GM12872 (cell line): ENCODE measurements around the gene ARHGAP8.

Experiments used
- CTCF ChIP-seq: IDR thresholded peaks from 3 replicates; pipeline ENCODE4 v1.5.1; 2011; ENCODE audit warnings: low read depth, mild to moderate bottlenecking, low read length, moderate library complexity; ENCODE audit not compliant: insufficient read depth

The ARHGAP8 gene

DNA sequence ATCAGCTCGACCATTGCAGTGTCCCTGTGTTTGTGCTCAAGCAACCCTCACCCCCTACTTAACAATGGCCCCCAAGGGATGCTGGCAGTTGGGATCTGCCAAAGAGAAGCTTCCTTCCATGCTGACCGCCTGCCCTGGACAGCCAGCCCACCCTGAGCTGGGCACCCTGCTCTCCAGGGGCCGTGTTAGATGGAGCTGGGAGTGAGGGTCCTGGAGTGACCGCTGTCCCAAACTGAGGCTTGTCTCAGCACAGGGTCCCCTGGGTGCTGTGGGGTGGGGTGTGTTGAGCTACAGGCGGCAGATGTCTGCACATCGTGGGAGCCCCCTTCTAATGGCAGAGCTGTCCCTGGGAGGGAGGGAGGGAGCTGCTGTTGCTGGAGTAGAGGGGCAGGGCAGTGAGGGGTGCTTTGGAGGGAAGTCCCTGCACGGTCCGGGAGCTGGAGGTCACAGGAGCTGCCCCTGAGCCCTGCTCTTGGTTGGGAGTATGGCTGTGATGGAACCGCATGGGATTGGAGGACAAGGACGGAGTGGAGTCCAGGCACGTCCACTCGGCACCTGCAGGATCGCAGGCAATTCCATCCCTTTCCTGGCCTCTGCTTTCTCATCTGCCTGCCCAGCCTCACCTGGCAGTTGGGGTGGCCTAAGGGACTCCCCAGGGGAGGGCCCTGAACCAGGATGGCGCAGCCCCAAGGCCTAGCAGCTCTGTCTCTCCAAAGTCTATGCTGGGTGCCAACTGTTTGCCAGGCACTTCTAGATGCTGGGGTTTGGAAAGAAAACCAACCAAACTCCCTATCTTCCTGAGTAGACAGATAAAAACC is 126.3 kb downstream of the ARHGAP8 start:
- no peak for TF ChIP-seq CTCF

DNA sequence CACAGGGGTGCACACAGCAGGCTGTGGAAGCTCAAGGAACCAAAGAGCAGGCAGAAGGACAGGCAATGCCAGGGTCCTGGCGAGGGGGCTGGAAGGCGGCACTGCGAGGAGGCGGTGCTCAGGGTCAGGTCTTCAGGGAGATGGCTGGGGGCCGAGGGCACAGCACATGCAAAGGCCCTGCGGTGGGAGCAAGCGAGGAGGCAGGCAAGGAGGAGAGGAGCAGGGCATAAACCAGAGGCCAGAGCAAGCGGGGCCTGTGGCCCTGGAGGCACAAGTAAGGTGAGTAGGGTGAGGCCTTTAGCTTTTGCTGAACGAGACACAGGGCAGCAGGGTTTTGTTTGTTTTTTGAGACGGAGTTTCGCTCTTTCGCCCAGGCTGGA is 126.9 kb downstream of the ARHGAP8 start:
- TF ChIP-seq CTCF: no peak

DNA sequence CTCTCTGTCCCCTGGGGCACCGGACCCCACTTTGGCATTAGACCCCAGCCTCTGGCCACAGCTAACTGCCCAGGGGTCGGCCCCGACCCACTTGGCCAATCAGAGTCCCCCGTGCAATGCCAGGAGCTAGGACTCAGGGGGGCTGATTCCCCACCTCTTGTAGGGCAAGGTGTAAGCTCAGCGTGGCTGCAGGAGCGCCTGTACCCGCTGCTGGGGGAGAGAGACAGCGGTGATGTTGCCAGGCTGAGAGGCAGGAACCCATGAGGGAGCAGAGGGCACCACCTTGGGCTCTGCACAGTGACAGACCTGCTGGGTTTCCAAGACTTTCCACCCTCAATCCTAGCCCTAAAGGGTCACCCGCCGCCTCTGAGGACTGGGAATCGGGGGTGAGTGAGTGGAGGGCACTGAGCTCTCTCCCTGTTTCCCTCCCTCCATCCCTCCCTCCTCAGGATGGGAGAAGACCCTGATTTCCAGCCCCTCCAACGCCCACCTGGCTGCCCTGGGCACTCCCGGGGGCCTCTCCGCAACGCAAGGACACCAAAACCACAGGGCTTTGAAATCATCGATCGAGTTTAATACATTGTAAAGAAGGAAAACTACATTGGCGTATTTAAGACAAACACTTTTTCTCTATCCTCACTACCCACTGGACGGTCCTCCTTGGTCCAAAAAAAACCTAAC is 128.4 kb downstream of the ARHGAP8 start:
- no peak for TF ChIP-seq CTCF

GRCh38 chr22:44881624-44882023 is 129.2 kb downstream of the ARHGAP8 start:
- no peak for TF ChIP-seq CTCF

- TF ChIP-seq CTCF: no peak
Observed at GRCh38 chr22:44882226-44882905, 130.0 kb downstream of the ARHGAP8 start.

- no peak for TF ChIP-seq CTCF
Observed at GRCh38 chr22:44883011-44883421, 130.6 kb downstream of the ARHGAP8 start.

DNA sequence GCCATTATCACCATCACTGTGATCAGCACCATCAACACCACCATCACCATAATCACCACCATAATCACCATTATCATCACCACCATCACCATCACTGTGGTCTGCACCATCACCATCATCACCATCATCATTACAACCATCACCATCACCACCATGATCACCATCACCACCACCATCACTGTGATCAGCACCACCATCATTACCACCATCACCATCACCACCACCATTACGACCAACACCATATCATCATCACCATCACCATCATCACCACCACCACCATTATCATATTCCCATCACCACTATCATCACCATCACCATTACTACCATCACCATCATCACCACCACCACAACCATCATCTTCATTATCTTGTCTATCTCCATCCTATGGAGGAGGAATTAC is 132.2 kb downstream of the ARHGAP8 start:
- TF ChIP-seq CTCF: no peak
